ENCODE measurements around the gene BAZ1A.

- TF ChIP-seq CTCF (IDR thresholded peaks at IDR 0.05) (no peak), POLR2A (IDR thresholded peaks at IDR 0.05; ENCODE audit: low read depth) (no peak), EP300 (IDR thresholded peaks at IDR 0.05) (no peak), POLR2AphosphoS5 (IDR thresholded peaks at IDR 0.05) (no peak)
Measured at GRCh38 chr14:34817768-34818167, 57.4 kb downstream of the BAZ1A start.

All from esophagus muscularis mucosa (tissue), 4 donors.